K562 (cell line): ENCODE data around the gene BRINP1. TPM values are rescaled to one million over a fixed set of nuclear protein-coding genes. Genes with fewer than 3 reads are reported as not detected.

ENCODE experiments used
- ETV5 ChIP-seq: sonication (generic); formaldehyde crosslinking; IDR thresholded peaks from 2 replicates; pipeline ENCODE4 v1.4.0; 2020; ENCODE audit warnings: low read depth, mild to moderate bottlenecking, missing genetic modification reagents
- JUND ChIP-seq, 2 experiments: IDR thresholded peaks; 2 replicates in 1 of 2; 3 replicates in 1 of 2; pipeline ENCODE4 v1.6.1; 2011; ENCODE audit warnings: borderline replicate concordance in 2 of 2, low read depth in 2 of 2, low read length in 2 of 2, improper control_type of control experiment in 1 of 2, missing biosample characterization in 1 of 2, missing genetic modification characterization in 1 of 2, missing genetic modification reagents in 1 of 2
- KAT2B ChIP-seq: IDR thresholded peaks from one replicate; pipeline ENCODE4 v1.6.1; 2012; ENCODE audit warnings: low read depth, mild to moderate bottlenecking, control low read depth, inconsistent platforms, low read length, moderate library complexity
- PHTF2 ChIP-seq: fragments of 250-450 bp; sonication (Bioruptor Pico); IDR thresholded peaks from 2 replicates; pipeline ENCODE4 v1.5.0; 2021; ENCODE audit warnings: mild to moderate bottlenecking
- TRIM24 ChIP-seq, 2 experiments: fragments of 450-650 bp; IDR thresholded peaks; 2 replicates each; pipeline ENCODE4 v1.6.1; 2016
- ZNF592 ChIP-seq: fragments of 450-650 bp; IDR thresholded peaks from 2 replicates; pipeline ENCODE4 v1.6.1; 2017; ENCODE audit warnings: antibody characterized with exemption, mild to moderate bottlenecking
- polyA plus RNA-seq, 8 experiments: library from polyadenylated mRNA; depleted of rRNA in 4 of 8; stranded (reverse) in 5 of 8; unstranded in 3 of 8; fragments of >200 nt; fragmentation: Nextera tagmentation in 2 of 8; fragmentation: Illumina TruSeq in 1 of 8; extraction: Ambion mirVana in 2 of 8; extraction: Trizol in 1 of 8; gene quantifications; 2 replicates each; pipeline versions ENCODE4 v1.2.1 to v1.2.3, GENCODE V29; 2011 to 2014; ENCODE audit warnings: inconsistent platforms in 1 of 8, missing spikeins in 1 of 8
- total RNA-seq, 7 experiments: library from RNA; depleted of rRNA in 6 of 7; stranded (reverse); fragments of >200 nt in 6 of 7; fragmentation: Illumina TruSeq in 2 of 7; extraction: Trizol in 2 of 7; gene quantifications; 2 replicates each; pipeline versions ENCODE4 v1.2.1 to v1.2.3, GENCODE V29; 2011 to 2021; ENCODE audit warnings: low replicate concordance in 1 of 7
- TF ChIP-seq, protein P1 (sequence below): fragments of 250-450 bp; sonication (Bioruptor Pico); IDR thresholded peaks from 2 replicates; pipeline ENCODE4 v1.8.0; 2022; ENCODE audit warnings: inconsistent platforms

The BRINP1 gene
- total and polyA plus RNA-seq, 9 of the 15 experiments (the other 6 are each of a cell fraction or from before 2014, with no cell fraction given) = not detected

DNA sequence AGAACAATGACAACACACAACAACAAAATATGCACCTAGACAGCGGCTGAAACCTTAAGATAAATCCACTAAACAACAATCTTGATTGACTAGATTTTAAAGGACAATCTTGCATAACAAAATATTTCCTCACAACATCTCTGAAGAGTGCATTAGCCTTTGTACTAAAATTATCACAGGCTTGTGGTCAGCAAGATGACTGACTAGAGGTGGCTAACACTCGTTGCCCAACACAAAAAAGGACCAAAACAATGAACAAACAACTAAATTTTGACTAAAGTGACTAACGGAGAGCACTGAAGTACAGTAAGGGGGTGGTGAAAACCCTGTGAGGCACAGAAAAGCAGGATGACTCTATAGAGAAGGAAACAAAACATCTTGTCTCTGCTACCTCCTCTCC is 183.9 kb downstream of the BRINP1 start (continued):
- TF ChIP-seq JUND (IDR thresholded peaks at IDR 0.05; ENCODE audit: borderline replicate concordance, low read depth, low read length) = no peak
- no peak for TF ChIP-seq JUND (tag; IDR thresholded peaks at IDR 0.05; ENCODE audit: borderline replicate concordance, low read depth, low read length)
- no peak for TF ChIP-seq TRIM24 (IDR thresholded peaks at IDR 0.05)
- TF ChIP-seq ETV5 (CRISPR knock-in tag) = no peak
- no peak for TF ChIP-seq KAT2B
- TF ChIP-seq PHTF2 (CRISPR knock-in tag) = no peak
- TF ChIP-seq, protein P1, sequence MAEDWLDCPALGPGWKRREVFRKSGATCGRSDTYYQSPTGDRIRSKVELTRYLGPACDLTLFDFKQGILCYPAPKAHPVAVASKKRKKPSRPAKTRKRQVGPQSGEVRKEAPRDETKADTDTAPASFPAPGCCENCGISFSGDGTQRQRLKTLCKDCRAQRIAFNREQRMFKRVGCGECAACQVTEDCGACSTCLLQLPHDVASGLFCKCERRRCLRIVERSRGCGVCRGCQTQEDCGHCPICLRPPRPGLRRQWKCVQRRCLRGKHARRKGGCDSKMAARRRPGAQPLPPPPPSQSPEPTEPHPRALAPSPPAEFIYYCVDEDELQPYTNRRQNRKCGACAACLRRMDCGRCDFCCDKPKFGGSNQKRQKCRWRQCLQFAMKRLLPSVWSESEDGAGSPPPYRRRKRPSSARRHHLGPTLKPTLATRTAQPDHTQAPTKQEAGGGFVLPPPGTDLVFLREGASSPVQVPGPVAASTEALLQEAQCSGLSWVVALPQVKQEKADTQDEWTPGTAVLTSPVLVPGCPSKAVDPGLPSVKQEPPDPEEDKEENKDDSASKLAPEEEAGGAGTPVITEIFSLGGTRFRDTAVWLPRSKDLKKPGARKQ (CRISPR knock-in tag) = no peak
- no peak for TF ChIP-seq ZNF592
